GM12892 (cell line): ENCODE data around the gene SYNE3.

Experiments used
- POLR2A ChIP-seq: IDR thresholded peaks from 2 replicates; pipeline ENCODE4 v1.6.1; 2011; ENCODE audit warnings: low read depth, low read length, control low read depth
- POLR2AphosphoS5 ChIP-seq: IDR thresholded peaks from 2 replicates; pipeline ENCODE4 v1.6.1; 2011; ENCODE audit warnings: low read depth, low read length, control low read depth
- TAF1 ChIP-seq: IDR thresholded peaks from 2 replicates; pipeline ENCODE4 v1.6.1; 2011; ENCODE audit warnings: low read depth, mild to moderate bottlenecking, control low read depth, low read length, borderline replicate concordance

- TF ChIP-seq POLR2AphosphoS5, result no peak
- no peak for TF ChIP-seq POLR2A
- TF ChIP-seq TAF1, result no peak
Measured at GRCh38 chr14:95486875-95487668, 29.4 kb downstream of the SYNE3 start.
